Measurements from ENCODE around the gene APOB.

DNA sequence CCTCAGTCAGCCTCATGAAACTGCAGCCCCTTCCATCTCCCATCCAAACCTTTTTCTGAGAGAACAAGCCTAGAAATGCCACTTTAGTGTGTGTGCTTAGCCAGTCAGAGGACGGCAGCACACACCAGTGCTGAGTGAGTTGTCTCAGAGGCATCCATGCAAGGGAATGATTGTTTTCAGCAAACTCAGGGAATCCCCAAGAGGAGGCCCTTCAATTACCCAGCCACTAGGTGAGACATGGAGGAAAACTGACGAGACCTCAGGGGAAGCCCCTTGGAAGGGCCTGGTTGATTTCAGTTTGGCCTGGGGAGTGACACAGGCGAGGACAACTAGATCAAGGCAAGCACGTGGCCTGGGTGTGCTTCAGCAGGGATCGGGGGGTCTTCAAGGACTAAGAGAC lies 49.7 kb downstream of the APOB start:
- TF ChIP-seq, protein P1, sequence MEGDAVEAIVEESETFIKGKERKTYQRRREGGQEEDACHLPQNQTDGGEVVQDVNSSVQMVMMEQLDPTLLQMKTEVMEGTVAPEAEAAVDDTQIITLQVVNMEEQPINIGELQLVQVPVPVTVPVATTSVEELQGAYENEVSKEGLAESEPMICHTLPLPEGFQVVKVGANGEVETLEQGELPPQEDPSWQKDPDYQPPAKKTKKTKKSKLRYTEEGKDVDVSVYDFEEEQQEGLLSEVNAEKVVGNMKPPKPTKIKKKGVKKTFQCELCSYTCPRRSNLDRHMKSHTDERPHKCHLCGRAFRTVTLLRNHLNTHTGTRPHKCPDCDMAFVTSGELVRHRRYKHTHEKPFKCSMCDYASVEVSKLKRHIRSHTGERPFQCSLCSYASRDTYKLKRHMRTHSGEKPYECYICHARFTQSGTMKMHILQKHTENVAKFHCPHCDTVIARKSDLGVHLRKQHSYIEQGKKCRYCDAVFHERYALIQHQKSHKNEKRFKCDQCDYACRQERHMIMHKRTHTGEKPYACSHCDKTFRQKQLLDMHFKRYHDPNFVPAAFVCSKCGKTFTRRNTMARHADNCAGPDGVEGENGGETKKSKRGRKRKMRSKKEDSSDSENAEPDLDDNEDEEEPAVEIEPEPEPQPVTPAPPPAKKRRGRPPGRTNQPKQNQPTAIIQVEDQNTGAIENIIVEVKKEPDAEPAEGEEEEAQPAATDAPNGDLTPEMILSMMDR (conservative IDR thresholded peaks at IDR 0.05), result no peak
- TF ChIP-seq ZFX (IDR thresholded peaks at IDR 0.05), result no peak

Measured in C4-2B (cell line).